NK-92 (cell line): ENCODE measurements around the gene INIP.
"Not testable (repeated sequence)": the region's sequence is repeated elsewhere in the genome, so short reads cannot be mapped to it uniquely, and the experiment has no call there.

Experiments
- DNase-seq: peaks from one replicate; lab custom pipeline; 2025; ENCODE audit not compliant: unreplicated experiment; lab: John Stamatoyannopoulos, UW

Gene INIP

GRCh38 chr9:112743216-112743836 is 25.4 kb upstream of the INIP start:
- no peak for DNase-seq

GRCh38 chr9:112734892-112735291 is 17.0 kb upstream of the INIP start:
- DNase-seq: no peak

GRCh38 chr9:112731971-112732370 is 14.1 kb upstream of the INIP start:
- no peak for DNase-seq

- no peak for DNase-seq
These were observed 10.5 kb upstream of the INIP start for GRCh38 chr9:112728401-112728800.

- no peak for DNase-seq
These were observed 8.5 kb upstream of the INIP start for GRCh38 chr9:112726428-112726827.

GRCh38 chr9:112725961-112726360 is 8.0 kb upstream of the INIP start:
- no peak for DNase-seq

GRCh38 chr9:112722749-112723148 is 4.8 kb upstream of the INIP start:
- DNase-seq: not testable (repeated sequence)

- no peak for DNase-seq
These were observed 2.3 kb upstream of the INIP start for GRCh38 chr9:112720113-112720780.

- no peak for DNase-seq
These were observed 1.8 kb upstream of the INIP start for GRCh38 chr9:112719696-112720095.

- no peak for DNase-seq
These were observed 1.3 kb upstream of the INIP start for GRCh38 chr9:112719241-112719691.

- DNase-seq: no peak
These were observed 5.2 kb downstream of the INIP start for GRCh38 chr9:112712678-112713077.

GRCh38 chr9:112711050-112711689 is 6.7 kb downstream of the INIP start:
- DNase-seq: no peak

- DNase-seq: no peak
These were observed 12.0 kb downstream of the INIP start for GRCh38 chr9:112705768-112706427.

- DNase-seq: no peak
These were observed 14.6 kb downstream of the INIP start for GRCh38 chr9:112703304-112703703.

GRCh38 chr9:112700085-112700484 is 17.8 kb downstream of the INIP start:
- no peak for DNase-seq

- DNase-seq: no peak
These were observed 18.7 kb downstream of the INIP start for GRCh38 chr9:112699230-112699629.

- DNase-seq: no peak
These were observed 21.5 kb downstream of the INIP start for GRCh38 chr9:112696461-112696860.

- no peak for DNase-seq
These were observed 23.0 kb downstream of the INIP start for GRCh38 chr9:112694706-112695555.

- DNase-seq: no peak
These were observed 28.7 kb downstream of the INIP start for GRCh38 chr9:112689161-112689740.

GRCh38 chr9:112680731-112681402 is 37.0 kb downstream of the INIP start:
- no peak for DNase-seq
